Uterus (tissue), 2 donors: Measurements from ENCODE around the gene EDEM2.

Experiments used
- POLR2A ChIP-seq, 2 donors: fragments of 450-650 bp; IDR thresholded peaks; one replicate each; pipeline ENCODE4 v1.6.1; 2016; ENCODE audit warnings: antibody characterized with exemption in 2 of 2, mild to moderate bottlenecking in 1 of 2, moderate library complexity in 1 of 2
- TF ChIP-seq, protein P1 (sequence below), 4 experiments: fragments of 200-600 bp in 2 of 4; fragments of 450-650 bp in 2 of 4; sonication (generic) in 2 of 4; IDR thresholded peaks; one replicate each; pipeline ENCODE4 v1.5.1; 2016 to 2019; ENCODE audit warnings: antibody characterized with exemption in 4 of 4, mild to moderate bottlenecking in 2 of 4, moderate library complexity in 1 of 4

DNA sequence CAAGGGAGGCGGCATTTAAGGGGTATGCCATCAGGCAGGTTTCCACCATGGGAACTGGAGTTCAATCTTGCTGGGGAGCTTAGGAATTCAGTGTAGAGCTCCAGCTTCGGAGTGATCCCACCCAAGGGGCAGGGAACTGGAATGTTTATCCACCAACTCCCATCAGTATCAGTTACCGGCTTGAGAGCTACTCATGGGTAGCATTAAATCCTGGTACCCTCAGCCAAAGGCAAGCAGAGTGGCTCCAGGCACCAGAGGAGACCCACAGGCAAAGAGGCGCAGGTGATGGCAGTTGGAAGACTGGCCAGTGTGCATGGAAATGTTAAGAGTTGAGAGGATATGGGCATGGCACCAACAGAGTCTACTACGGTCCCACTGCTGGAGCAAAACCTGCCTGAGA, 14.1 kb downstream of the EDEM2 start:
- no peak for TF ChIP-seq POLR2A (IDR thresholded peaks at IDR 0.05)
- TF ChIP-seq, protein P1, sequence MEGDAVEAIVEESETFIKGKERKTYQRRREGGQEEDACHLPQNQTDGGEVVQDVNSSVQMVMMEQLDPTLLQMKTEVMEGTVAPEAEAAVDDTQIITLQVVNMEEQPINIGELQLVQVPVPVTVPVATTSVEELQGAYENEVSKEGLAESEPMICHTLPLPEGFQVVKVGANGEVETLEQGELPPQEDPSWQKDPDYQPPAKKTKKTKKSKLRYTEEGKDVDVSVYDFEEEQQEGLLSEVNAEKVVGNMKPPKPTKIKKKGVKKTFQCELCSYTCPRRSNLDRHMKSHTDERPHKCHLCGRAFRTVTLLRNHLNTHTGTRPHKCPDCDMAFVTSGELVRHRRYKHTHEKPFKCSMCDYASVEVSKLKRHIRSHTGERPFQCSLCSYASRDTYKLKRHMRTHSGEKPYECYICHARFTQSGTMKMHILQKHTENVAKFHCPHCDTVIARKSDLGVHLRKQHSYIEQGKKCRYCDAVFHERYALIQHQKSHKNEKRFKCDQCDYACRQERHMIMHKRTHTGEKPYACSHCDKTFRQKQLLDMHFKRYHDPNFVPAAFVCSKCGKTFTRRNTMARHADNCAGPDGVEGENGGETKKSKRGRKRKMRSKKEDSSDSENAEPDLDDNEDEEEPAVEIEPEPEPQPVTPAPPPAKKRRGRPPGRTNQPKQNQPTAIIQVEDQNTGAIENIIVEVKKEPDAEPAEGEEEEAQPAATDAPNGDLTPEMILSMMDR (IDR thresholded peaks at IDR 0.05) = no peak
